ENCODE measurements around the gene ZBTB47.

ZBTB47 gene

DNA sequence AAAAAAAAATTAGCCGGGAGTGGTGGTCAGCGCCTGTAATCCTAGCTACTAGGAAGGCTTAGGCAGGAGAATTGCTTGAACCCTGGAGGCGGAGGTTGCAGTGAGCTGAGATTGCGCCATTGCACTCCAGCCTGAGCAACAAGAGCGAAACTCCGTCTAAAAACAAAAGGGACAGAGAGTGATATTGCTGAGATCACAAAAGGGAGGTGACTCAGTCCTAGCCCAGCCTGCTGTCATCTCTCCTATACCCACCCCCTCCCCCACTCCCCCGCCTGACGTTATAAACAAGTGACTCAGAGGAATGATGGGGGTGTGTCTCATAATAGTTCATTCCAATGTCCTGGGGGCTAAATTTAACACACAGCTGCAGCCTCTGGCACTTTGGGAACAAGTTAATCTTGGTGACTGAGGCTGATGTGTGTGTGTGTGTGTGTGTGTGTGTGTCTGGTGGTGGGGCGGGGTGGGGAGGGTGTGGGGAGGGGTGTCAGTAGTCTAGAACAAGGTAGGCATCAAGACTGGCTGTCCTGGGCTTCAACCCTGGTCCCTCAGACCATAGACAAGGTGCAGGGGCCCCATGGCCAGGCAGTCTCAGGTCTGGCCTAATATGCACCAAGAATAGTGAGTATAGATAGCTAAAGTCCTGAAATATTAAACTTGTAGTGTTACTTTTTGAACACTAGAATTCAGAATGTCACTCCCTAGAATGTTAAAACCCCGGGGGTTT lies 30.5 kb downstream of the ZBTB47 start:
- Mint-ChIP-seq H3K27ac (no peak overlapping the region), H3K4me1 (ENCODE audit: low read depth) (peaks cover 2% of the 10 kb centered on the region), H3K36me3 (no peaks in the 10 kb centered on the region), H3K4me3 (no peak overlapping the region), H3K27me3 (peaks cover 7% of the 10 kb centered on the region), H3K9me3 (ENCODE audit: low read depth) (peaks cover 1% of the 10 kb centered on the region)

DNA sequence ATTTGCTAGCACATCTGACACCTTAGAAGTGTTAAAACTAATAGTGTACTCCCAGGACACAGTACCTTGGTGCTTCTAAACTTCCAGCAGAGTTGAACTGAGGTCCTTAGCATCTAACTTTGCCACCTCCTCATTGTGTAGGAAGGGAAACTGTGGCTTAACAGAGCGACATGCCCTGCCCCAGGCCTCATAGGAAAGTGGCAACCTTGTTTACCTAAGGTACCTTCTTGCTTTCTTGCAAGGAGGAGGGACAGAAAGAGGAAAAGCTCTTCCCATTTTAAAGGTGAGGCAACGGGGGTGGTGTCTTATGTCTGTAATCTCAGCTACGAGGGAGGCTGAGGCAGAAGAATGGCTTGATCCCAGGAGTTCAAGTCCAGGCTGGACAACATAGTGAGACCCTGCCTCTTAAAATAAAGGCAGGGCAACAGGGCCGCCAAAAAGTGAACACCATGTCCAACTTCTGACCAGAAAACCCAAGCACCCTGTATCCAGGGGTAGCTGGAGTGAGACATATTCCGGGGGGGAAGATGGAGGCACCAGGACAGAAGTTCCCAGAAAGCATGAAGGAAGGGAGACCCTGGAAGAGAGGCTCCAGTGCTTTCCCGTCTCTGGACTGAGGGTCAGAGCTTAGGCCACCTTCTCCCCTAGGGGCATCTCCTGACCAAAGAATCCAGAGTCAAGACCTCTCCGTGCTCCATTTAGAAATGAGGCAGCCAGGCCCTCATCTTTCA lies 31.3 kb downstream of the ZBTB47 start:
- H3K27ac Mint-ChIP-seq: no peak overlapping the region
- peaks cover 7% of the 10 kb centered on the region for H3K27me3 Mint-ChIP-seq
- no peak overlapping the region for H3K4me3 Mint-ChIP-seq
- H3K36me3 Mint-ChIP-seq: no peaks in the 10 kb centered on the region
- H3K9me3 Mint-ChIP-seq (ENCODE audit: low read depth): no peaks in the 10 kb centered on the region
- H3K4me1 Mint-ChIP-seq (ENCODE audit: low read depth): peaks cover 2% of the 10 kb centered on the region

DNA sequence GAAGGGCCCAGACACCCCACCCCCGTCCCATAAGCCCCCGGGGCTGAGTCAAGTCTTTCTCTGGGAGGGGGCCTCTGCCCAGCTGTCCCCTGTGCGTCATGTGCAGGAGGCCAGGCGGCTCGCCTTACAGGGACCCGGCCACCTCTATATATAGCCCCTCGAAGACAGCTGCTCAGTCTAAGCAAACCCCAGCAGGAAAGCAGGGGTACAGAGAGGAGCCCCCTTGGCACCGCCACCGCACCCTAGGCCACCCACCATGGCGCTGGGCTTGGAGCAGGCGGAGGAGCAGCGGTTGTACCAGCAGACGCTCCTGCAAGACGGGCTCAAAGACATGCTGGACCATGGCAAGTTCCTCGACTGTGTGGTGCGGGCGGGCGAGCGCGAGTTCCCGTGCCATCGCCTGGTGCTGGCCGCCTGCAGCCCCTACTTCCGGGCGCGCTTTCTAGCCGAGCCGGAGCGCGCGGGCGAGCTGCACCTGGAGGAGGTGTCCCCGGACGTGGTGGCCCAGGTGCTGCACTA lies 31.9 kb downstream of the ZBTB47 start, which contains the start of gene KLHL40:
KLHL40 (plus strand) TSS at position 175 of the 519 bp plus-strand sequence; CDS start at position 257, 82 bp downstream.
- Mint-ChIP-seq H3K4me3 (peak within 1 kb of the TSS; percentile 56), H3K27ac (no peak within 1 kb of the TSS), H3K36me3 (no peaks in the 10 kb centered on the region), H3K27me3 (peaks cover 9% of the 10 kb centered on the region), H3K4me1 (ENCODE audit: low read depth) (peaks cover 2% of the 10 kb centered on the region), H3K9me3 (ENCODE audit: low read depth) (no peaks in the 10 kb centered on the region)

DNA sequence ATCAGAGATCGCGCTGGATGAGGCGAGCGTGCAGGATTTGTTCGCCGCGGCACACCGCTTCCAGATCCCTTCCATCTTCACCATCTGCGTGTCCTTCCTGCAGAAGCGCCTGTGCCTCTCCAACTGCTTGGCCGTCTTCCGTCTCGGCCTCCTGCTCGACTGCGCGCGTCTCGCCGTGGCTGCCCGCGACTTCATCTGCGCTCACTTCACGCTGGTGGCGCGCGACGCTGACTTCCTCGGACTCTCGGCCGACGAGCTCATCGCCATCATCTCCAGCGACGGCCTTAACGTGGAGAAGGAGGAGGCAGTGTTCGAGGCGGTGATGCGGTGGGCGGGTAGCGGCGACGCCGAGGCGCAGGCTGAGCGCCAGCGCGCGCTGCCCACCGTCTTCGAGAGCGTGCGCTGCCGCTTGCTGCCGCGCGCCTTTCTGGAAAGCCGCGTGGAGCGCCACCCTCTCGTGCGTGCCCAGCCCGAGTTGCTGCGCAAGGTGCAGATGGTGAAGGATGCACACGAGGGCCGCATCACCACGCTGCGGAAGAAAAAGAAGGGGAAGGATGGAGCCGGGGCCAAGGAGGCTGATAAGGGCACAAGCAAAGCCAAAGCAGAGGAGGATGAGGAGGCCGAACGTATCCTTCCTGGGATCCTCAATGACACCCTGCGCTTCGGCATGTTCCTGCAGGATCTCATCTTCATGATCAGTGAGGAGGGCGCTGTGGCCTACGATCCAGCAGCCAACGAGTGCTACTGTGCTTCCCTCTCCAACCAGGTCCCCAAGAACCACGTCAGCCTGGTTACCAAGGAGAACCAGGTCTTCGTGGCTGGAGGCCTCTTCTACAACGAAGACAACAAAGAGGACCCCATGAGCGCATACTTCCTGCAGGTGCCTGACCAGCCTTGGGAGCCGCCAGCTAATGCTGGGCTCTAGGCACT lies 32.7 kb downstream of the ZBTB47 start:
- peaks cover 9% of the 10 kb centered on the region for H3K27me3 Mint-ChIP-seq
- H3K4me3 Mint-ChIP-seq: peak overlapping the region; percentile 56
- peaks cover 2% of the 10 kb centered on the region for H3K4me1 Mint-ChIP-seq (ENCODE audit: low read depth)
- no peaks in the 10 kb centered on the region for H3K9me3 Mint-ChIP-seq (ENCODE audit: low read depth)
- H3K36me3 Mint-ChIP-seq: no peaks in the 10 kb centered on the region
- H3K27ac Mint-ChIP-seq: no peak overlapping the region

DNA sequence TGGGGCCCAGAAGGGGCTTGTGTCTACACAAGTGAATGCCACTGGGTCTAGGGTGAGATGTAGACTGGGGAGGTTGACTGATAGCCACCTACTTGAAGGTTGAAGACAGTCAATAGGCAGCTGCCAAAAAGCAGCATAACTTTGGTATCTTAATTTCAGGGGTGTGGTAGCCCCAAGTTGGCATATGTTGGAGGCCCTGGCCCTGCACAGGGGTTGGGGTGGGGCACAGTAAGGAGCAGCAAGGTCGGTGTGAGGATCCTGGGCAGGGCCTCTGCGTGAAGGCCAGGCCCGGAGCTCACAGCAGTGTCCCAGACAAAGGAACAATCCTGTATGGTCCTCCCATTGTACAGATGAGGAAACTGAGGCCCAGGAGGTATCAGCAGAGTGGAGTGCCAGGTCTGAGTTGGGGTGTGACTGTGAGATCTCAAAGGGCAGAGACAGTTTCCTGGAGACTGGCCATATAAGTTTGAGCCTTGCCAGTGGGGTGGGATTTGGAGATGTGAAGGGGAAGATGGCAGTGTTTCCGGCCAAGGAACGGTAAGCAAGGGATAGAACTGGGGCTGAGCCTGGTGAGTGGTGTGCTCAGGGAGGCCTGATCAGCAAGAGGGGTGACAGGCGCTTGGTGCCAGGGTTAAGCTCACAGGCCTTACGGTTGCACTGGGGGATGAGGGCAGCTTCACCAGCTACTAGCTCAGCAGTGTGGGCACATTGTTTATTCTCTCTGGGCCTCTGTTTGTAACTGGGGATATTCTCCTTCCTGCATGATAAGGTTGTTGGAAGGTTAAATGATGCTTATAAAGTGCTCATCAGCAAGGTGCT lies 33.5 kb downstream of the ZBTB47 start:
- no peaks in the 10 kb centered on the region for H3K9me3 Mint-ChIP-seq (ENCODE audit: low read depth)
- peaks cover 2% of the 10 kb centered on the region for H3K4me1 Mint-ChIP-seq (ENCODE audit: low read depth)
- H3K27me3 Mint-ChIP-seq: peaks cover 9% of the 10 kb centered on the region
- H3K4me3 Mint-ChIP-seq: no peak overlapping the region
- H3K27ac Mint-ChIP-seq: no peak overlapping the region
- H3K36me3 Mint-ChIP-seq: no peaks in the 10 kb centered on the region

DNA sequence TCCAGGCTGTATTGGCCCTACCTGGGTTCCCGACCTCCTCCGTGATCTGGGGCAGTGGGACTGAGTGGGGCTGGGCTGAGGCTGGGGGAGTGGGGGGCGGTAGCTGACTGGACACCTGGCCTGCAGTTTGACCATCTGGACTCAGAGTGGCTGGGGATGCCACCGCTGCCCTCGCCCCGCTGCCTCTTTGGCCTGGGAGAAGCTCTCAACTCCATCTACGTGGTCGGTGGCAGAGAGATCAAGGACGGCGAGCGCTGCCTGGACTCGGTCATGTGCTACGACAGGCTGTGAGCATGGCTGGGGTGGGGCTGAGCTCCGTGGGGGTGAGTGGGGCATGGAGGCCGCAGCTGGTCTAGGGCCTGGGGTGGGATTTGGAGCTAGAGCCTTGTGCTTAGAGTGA lies 34.5 kb downstream of the ZBTB47 start:
- H3K27ac Mint-ChIP-seq: no peak overlapping the region
- peaks cover 5% of the 10 kb centered on the region for H3K27me3 Mint-ChIP-seq
- H3K4me3 Mint-ChIP-seq: no peak overlapping the region
- H3K9me3 Mint-ChIP-seq (ENCODE audit: low read depth): no peaks in the 10 kb centered on the region
- H3K36me3 Mint-ChIP-seq: no peaks in the 10 kb centered on the region
- H3K4me1 Mint-ChIP-seq (ENCODE audit: low read depth): peaks cover 2% of the 10 kb centered on the region

DNA sequence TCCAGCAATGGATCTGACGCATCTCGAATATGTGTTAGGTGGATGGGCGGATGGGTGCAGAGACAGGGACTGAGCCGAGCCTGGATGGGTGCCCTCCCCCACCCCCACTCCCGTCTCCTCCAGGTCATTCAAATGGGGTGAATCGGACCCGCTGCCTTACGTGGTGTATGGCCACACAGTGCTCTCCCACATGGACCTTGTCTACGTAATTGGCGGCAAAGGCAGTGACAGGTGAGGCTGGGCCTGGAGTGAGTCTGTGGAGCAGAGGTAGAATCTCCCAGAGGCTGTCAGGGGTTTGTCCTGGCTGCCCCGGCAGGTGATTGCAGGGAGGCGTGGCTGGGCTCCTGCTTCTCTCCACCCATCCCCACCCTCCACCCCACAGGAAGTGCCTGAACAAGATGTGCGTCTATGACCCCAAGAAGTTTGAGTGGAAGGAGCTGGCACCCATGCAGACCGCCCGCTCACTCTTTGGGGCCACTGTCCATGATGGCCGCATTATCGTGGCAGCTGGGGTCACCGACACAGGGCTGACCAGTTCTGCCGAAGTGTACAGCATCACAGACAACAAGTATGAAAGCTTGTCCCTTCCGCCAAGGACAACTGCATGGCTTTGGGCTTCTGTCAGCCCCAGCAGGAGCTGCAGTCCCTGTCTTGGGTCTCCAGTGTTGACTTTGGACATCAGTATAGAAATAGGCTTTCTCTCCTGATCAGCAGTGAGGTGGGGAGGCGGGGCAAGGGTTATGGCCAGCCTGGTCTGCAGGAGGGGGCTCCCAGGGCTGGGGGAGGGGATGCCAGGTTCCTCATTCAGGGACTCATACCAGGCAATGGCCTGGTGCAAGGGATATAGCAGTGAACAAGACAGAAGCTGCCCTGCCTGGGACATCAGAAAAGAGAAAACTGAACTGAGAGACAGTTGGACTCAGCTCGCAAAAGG lies 35.3 kb downstream of the ZBTB47 start:
- Mint-ChIP-seq H3K27ac (no peak overlapping the region), H3K9me3 (ENCODE audit: low read depth) (no peaks in the 10 kb centered on the region), H3K4me1 (ENCODE audit: low read depth) (peaks cover 2% of the 10 kb centered on the region), H3K27me3 (peaks cover 4% of the 10 kb centered on the region), H3K4me3 (no peak overlapping the region), H3K36me3 (no peaks in the 10 kb centered on the region)

DNA sequence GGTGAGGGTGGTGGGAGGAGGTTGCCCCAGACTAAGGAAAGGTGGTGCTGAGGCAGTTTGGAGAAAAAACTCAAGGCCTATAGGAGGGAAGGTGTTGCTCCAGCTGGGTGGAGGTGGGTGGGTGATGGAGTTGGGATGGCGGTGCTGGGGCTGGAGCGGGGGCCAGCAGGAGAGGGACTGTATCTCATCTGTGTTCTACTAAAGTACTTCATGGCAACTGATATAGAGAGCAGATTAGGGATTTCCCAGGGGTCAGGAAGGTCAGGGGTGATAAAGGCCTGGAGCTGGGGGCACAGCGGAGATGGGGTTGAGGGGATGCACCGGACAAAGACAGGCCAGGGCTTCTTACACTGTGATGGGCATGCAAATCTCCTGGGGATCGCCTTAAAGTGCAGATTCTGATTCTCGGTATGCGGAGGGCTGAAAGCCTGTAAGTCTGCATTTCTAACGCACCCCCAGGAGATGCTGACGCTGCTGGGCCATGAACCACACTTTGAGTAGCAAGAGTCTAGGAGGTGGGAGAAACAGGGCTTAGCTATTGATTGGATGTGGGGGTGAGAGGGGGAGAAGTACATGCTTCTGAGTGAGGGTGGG lies 36.0 kb downstream of the ZBTB47 start:
- no peaks in the 10 kb centered on the region for H3K36me3 Mint-ChIP-seq
- H3K4me1 Mint-ChIP-seq (ENCODE audit: low read depth): peaks cover 2% of the 10 kb centered on the region
- no peaks in the 10 kb centered on the region for H3K9me3 Mint-ChIP-seq (ENCODE audit: low read depth)
- H3K4me3 Mint-ChIP-seq: no peak overlapping the region
- H3K27ac Mint-ChIP-seq: no peak overlapping the region
- H3K27me3 Mint-ChIP-seq: peaks cover 4% of the 10 kb centered on the region

DNA sequence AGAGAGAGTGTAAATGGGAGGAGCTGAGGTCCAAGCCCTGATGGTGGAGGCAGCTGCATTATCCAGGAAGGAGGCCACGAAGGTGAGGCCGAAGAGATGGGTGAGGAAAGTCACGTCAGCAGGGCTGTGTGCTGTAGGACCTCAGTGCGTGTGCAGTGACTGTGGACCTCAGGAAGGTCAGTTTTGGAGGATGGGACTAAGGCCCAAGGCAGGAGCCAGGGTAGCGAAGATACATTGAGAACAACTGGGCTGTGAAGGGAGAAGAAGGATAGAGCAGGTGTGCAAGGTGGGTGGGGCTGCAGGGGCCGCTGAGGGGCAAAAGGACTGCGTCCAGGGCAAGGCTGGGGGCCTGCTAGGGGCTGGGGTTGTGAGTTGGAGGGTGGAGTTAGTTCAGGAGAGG lies 36.7 kb downstream of the ZBTB47 start:
- Mint-ChIP-seq H3K4me3 (no peak overlapping the region), H3K4me1 (ENCODE audit: low read depth) (peaks cover 2% of the 10 kb centered on the region), H3K36me3 (no peaks in the 10 kb centered on the region), H3K9me3 (ENCODE audit: low read depth) (no peaks in the 10 kb centered on the region), H3K27me3 (peaks cover 4% of the 10 kb centered on the region), H3K27ac (no peak overlapping the region)

DNA sequence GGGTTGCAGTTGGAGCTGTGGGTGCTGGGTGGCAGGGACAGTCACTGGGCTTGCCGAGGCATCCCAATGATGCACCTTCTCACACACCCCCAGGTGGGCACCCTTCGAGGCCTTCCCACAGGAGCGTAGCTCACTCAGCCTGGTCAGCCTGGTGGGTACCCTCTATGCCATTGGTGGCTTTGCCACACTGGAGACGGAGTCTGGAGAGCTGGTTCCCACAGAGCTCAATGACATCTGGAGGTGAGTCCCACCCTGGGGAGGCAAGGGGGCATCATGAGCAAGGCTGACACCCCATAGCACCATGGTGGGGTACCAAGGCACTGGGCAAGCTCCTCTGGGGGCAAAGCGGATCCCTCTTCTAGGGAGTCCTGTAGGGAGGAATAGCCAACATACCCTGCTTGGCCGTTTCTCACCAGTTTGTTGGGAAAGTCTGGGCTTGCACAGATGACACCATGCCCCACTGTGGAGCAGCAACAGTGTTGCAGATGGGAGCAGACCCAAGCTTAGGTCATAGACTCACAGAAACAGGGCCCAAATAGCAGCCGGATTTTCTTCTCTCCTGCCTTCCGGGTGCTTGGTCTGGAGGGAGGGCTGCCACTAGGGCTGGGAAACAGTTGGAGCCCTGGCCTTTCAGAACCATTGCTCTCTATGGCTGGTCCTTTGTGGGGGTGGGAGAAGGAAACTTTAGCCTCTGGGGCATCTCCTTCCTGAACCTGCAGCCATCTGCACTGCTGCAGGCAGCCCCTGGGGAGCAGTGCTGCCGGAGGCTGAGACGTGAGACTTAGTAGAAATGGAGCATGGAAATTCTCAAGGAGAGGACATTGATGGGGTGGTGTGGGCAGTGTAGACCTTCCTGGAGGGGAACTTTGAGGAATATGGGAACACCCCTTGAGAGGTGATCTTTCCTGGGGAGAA lies 37.5 kb downstream of the ZBTB47 start:
- Mint-ChIP-seq H3K27ac (no peak overlapping the region), H3K27me3 (peaks cover 2% of the 10 kb centered on the region), H3K4me3 (no peak overlapping the region), H3K36me3 (no peaks in the 10 kb centered on the region), H3K9me3 (ENCODE audit: low read depth) (no peaks in the 10 kb centered on the region), H3K4me1 (ENCODE audit: low read depth) (no peaks in the 10 kb centered on the region)

DNA sequence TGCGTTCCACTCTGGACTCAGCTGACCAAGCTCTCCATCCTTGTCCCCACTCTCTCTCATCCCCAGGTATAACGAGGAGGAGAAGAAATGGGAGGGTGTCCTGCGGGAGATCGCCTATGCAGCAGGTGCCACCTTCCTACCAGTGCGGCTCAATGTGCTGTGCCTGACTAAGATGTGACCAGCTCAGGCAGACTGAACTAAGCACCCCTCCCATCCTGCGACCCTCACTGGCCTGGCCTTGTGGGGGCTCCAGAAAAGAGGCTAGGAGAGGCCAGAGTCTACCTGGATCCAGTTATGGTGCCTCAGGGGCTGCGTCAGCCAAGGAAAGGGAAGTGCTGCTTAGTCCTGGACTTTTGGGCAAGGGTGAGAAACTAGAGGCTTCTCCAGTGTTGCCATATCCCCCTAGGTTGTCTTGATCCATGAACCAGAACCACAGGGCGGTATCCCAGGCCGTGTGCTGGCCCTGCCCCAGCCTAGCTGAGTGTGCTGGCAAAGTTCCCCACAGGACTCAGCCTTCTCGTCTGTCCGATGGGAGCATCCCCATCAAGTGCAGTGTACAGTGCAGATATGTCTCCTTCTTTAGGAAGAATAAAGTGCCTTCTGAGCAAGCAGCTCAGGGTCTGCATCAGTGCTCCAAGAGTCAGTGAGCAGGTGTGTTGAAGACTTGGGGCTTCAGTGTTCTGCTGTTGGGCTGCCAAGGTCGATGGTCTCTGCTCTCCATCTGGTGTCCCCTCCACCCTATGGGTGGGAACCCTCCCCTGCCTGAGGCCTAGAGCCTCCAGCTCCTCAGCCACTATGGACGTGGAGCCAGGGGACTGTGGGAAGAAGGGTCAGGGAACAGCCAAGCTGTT lies 38.5 kb downstream of the ZBTB47 start:
- H3K27ac Mint-ChIP-seq: no peak overlapping the region
- H3K9me3 Mint-ChIP-seq (ENCODE audit: low read depth): no peaks in the 10 kb centered on the region
- no peaks in the 10 kb centered on the region for H3K36me3 Mint-ChIP-seq
- H3K4me3 Mint-ChIP-seq: no peak overlapping the region
- peaks cover 2% of the 10 kb centered on the region for H3K27me3 Mint-ChIP-seq
- no peaks in the 10 kb centered on the region for H3K4me1 Mint-ChIP-seq (ENCODE audit: low read depth)

Measured in activated naive CD8-positive, alpha-beta T cell (primary cell).